Stomach (tissue), 4 donors: Measurements from ENCODE around the gene C5.

Experiments
- EP300 ChIP-seq: sonication (generic); formaldehyde crosslinking; IDR thresholded peaks from one replicate; pipeline ENCODE4 v1.6.1; 2017; ENCODE audit warnings: antibody characterized with exemption
- POLR2A ChIP-seq, 4 donors: fragments of 450-650 bp; IDR thresholded peaks; one replicate each; pipeline ENCODE4 v1.6.1; 2016; ENCODE audit warnings: antibody characterized with exemption in 4 of 4, control low read depth in 2 of 4, mild to moderate bottlenecking in 1 of 4, moderate library complexity in 1 of 4
- TF ChIP-seq, protein P1 (sequence below), 7 experiments: fragments of 450-650 bp in 4 of 7; fragments of 200-600 bp in 3 of 7; sonication (generic) in 3 of 7; IDR thresholded peaks; one replicate each; pipeline ENCODE4 v1.5.1; 2016 to 2019; ENCODE audit warnings: antibody characterized with exemption in 7 of 7, control low read depth in 2 of 7, mild to moderate bottlenecking in 1 of 7

GRCh38 chr9:120971938-120972337 lies 78.1 kb downstream of the C5 start:
- TF ChIP-seq, protein P1, sequence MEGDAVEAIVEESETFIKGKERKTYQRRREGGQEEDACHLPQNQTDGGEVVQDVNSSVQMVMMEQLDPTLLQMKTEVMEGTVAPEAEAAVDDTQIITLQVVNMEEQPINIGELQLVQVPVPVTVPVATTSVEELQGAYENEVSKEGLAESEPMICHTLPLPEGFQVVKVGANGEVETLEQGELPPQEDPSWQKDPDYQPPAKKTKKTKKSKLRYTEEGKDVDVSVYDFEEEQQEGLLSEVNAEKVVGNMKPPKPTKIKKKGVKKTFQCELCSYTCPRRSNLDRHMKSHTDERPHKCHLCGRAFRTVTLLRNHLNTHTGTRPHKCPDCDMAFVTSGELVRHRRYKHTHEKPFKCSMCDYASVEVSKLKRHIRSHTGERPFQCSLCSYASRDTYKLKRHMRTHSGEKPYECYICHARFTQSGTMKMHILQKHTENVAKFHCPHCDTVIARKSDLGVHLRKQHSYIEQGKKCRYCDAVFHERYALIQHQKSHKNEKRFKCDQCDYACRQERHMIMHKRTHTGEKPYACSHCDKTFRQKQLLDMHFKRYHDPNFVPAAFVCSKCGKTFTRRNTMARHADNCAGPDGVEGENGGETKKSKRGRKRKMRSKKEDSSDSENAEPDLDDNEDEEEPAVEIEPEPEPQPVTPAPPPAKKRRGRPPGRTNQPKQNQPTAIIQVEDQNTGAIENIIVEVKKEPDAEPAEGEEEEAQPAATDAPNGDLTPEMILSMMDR (IDR thresholded peaks at IDR 0.05), result no peak
- TF ChIP-seq POLR2A (IDR thresholded peaks at IDR 0.05) (no peak), EP300 (no peak)
